Panc1 (cell line): ENCODE measurements around the gene GLCCI1.

Source experiments
- CTCF ChIP-seq: fragments of 450-650 bp; IDR thresholded peaks from 2 replicates; pipeline ENCODE4 v1.5.1; 2017; ENCODE audit warnings: mild to moderate bottlenecking
- POLR2AphosphoS5 ChIP-seq: IDR thresholded peaks from 2 replicates; pipeline ENCODE4 v1.6.1; 2012; ENCODE audit warnings: mild to moderate bottlenecking, low read depth, low read length, moderate library complexity
- SIN3A ChIP-seq: IDR thresholded peaks from 2 replicates; pipeline ENCODE4 v1.6.1; 2012; ENCODE audit warnings: low read depth, mild to moderate bottlenecking, low read length, moderate library complexity, borderline replicate concordance; ENCODE audit not compliant: insufficient read depth
- TF ChIP-seq, protein P1 (sequence below), 2 experiments: IDR thresholded peaks; 2 replicates each; pipeline ENCODE4 v1.6.1; 2011 to 2012; ENCODE audit warnings: low read depth in 2 of 2, control low read depth in 1 of 2, low read length in 1 of 2, mild to moderate bottlenecking in 1 of 2, moderate library complexity in 1 of 2; ENCODE audit not compliant: insufficient read depth in 1 of 2

GRCh38 chr7:7969306-7970236 is 975 bp downstream of the GLCCI1 start:
- TF ChIP-seq CTCF, result 0 out of 2 replicates have a peak, but pooled peaks have one; percentile 10
- no peak for TF ChIP-seq POLR2AphosphoS5
- TF ChIP-seq SIN3A, result no peak; the same call in 1 of the 2 replicates
- TF ChIP-seq, protein P1, sequence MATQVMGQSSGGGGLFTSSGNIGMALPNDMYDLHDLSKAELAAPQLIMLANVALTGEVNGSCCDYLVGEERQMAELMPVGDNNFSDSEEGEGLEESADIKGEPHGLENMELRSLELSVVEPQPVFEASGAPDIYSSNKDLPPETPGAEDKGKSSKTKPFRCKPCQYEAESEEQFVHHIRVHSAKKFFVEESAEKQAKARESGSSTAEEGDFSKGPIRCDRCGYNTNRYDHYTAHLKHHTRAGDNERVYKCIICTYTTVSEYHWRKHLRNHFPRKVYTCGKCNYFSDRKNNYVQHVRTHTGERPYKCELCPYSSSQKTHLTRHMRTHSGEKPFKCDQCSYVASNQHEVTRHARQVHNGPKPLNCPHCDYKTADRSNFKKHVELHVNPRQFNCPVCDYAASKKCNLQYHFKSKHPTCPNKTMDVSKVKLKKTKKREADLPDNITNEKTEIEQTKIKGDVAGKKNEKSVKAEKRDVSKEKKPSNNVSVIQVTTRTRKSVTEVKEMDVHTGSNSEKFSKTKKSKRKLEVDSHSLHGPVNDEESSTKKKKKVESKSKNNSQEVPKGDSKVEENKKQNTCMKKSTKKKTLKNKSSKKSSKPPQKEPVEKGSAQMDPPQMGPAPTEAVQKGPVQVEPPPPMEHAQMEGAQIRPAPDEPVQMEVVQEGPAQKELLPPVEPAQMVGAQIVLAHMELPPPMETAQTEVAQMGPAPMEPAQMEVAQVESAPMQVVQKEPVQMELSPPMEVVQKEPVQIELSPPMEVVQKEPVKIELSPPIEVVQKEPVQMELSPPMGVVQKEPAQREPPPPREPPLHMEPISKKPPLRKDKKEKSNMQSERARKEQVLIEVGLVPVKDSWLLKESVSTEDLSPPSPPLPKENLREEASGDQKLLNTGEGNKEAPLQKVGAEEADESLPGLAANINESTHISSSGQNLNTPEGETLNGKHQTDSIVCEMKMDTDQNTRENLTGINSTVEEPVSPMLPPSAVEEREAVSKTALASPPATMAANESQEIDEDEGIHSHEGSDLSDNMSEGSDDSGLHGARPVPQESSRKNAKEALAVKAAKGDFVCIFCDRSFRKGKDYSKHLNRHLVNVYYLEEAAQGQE (IDR thresholded peaks at IDR 0.05; ENCODE audit: insufficient read depth in 1 of 2, low read depth in 2 of 2, low read length in 1 of 2), result no peak
